HepG2 (cell line): ENCODE measurements around the gene NKPD1. TPM values are rescaled to one million over a fixed set of nuclear protein-coding genes. Genes with fewer than 3 reads are reported as not detected.
A peak's percentile ranks its signal among the peaks of the same experiment; 100 is the strongest.

Source experiments
- FOSL2 ChIP-seq: sonication (generic); formaldehyde crosslinking; IDR thresholded peaks from 2 replicates; pipeline ENCODE4 v1.4.0; 2020; ENCODE audit warnings: missing genetic modification reagents
- HNRNPLL ChIP-seq: fragments of 200-400 bp; formaldehyde crosslinking; IDR thresholded peaks from 2 replicates; pipeline ENCODE4 v1.6.1; 2017; ENCODE audit warnings: mild to moderate bottlenecking, low read depth, low read length; ENCODE audit not compliant: poor library complexity, severe bottlenecking
- NCOA1 ChIP-seq: sonication (generic); formaldehyde crosslinking; IDR thresholded peaks from 2 replicates; pipeline ENCODE4 v1.9.0; 2021; ENCODE audit warnings: missing genetic modification reagents
- SMARCE1 ChIP-seq: fragments of 450-650 bp; IDR thresholded peaks from 2 replicates; pipeline ENCODE4 v1.6.1; 2017; ENCODE audit warnings: borderline replicate concordance
- SOX5 ChIP-seq: IDR thresholded peaks from 2 replicates; pipeline ENCODE4 v1.6.1; 2016; ENCODE audit warnings: borderline replicate concordance
- ZNF670 ChIP-seq: sonication (generic); formaldehyde crosslinking; IDR thresholded peaks from 2 replicates; pipeline ENCODE4 v1.8.0; 2022; ENCODE audit warnings: mild to moderate bottlenecking, missing genetic modification reagents, borderline replicate concordance
- polyA plus RNA-seq, 8 experiments: library from polyadenylated mRNA; depleted of rRNA in 3 of 8; stranded (reverse) in 7 of 8; unstranded in 1 of 8; fragments of >200 nt; fragmentation: Illumina TruSeq in 4 of 8; extraction: Trizol in 4 of 8; gene quantifications; 2 replicates each; pipeline versions ENCODE4 v1.2.1 to v1.2.3, GENCODE V29; 2011 to 2016; ENCODE audit warnings: low read depth in 4 of 8, missing spikeins in 1 of 8, mixed read lengths in 1 of 8; ENCODE audit not compliant: insufficient read depth in 1 of 8
- total RNA-seq, 5 experiments: library from RNA; depleted of rRNA; stranded (reverse); fragments of >200 nt; fragmentation: Illumina TruSeq; extraction: Trizol; gene quantifications; 2 replicates each; pipeline ENCODE4 v1.2.3, GENCODE V29; 2016; ENCODE audit warnings: low read depth in 1 of 5
- TF ChIP-seq, protein P1 (sequence below): sonication (generic); formaldehyde crosslinking; IDR thresholded peaks from 2 replicates; pipeline ENCODE4 v1.9.0; 2021; ENCODE audit warnings: mild to moderate bottlenecking, missing genetic modification reagents
- TF ChIP-seq, protein P2 (sequence below): sonication (generic); formaldehyde crosslinking; IDR thresholded peaks from 2 replicates; pipeline ENCODE4 v1.4.0; 2020; ENCODE audit warnings: missing genetic modification reagents
- TF ChIP-seq, protein P3 (sequence below): IDR thresholded peaks from 2 replicates; pipeline ENCODE4 v1.6.1; 2016; ENCODE audit warnings: mild to moderate bottlenecking
- TF ChIP-seq, protein P4 (sequence below): sonication (generic); formaldehyde crosslinking; IDR thresholded peaks from 2 replicates; pipeline ENCODE4 v1.5.0; 2020; ENCODE audit warnings: mild to moderate bottlenecking, missing genetic modification reagents
- TF ChIP-seq, protein P5 (sequence below): sonication (generic); formaldehyde crosslinking; conservative IDR thresholded peaks from 2 replicates; pipeline ENCODE4 v1.4.0; 2020; ENCODE audit warnings: missing genetic modification reagents
- TF ChIP-seq, protein P6 (sequence below): sonication (generic); formaldehyde crosslinking; IDR thresholded peaks from 2 replicates; pipeline ENCODE4 v1.8.0; 2022; ENCODE audit warnings: missing genetic modification reagents, mild to moderate bottlenecking, borderline replicate concordance

Gene NKPD1
- total and polyA plus RNA-seq, 2 of the 13 experiments (the other 11 are each of a cell fraction or from before 2014, with no cell fraction given): 0.03 TPM; not detected in 1

DNA sequence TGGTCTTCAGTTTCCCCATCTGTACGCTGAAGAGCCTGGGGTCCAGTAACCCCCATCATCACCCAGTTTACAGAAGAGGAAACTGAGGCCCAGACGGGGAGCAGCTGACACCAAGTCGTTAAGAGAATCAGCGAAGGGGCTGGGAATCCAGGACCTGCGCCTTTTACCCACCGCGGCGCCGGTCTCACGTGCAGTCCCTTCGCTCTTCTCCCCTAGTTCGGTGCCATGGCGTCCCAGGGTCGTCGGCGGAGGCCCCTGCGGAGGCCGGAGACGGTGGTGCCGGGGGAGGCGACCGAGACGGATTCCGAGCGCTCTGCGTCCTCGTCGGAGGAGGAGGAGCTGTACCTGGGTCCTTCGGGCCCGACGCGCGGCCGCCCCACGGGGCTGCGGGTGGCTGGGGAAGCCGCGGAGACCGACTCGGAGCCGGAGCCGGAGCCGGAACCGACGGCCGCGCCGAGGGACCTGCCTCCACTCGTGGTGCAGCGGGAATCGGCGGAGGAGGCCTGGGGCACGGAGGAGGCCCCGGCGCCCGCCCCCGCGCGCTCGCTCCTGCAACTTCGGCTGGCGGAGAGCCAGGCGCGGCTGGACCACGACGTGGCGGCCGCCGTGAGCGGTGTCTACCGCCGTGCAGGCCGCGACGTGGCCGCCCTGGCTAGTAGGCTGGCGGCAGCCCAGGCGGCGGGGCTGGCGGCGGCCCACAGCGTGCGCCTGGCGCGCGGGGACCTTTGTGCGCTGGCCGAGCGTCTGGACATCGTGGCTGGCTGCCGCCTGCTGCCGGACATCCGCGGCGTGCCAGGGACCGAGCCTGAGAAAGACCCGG, 18.5 kb upstream of the NKPD1 start (continued):
- TF ChIP-seq, protein P1, sequence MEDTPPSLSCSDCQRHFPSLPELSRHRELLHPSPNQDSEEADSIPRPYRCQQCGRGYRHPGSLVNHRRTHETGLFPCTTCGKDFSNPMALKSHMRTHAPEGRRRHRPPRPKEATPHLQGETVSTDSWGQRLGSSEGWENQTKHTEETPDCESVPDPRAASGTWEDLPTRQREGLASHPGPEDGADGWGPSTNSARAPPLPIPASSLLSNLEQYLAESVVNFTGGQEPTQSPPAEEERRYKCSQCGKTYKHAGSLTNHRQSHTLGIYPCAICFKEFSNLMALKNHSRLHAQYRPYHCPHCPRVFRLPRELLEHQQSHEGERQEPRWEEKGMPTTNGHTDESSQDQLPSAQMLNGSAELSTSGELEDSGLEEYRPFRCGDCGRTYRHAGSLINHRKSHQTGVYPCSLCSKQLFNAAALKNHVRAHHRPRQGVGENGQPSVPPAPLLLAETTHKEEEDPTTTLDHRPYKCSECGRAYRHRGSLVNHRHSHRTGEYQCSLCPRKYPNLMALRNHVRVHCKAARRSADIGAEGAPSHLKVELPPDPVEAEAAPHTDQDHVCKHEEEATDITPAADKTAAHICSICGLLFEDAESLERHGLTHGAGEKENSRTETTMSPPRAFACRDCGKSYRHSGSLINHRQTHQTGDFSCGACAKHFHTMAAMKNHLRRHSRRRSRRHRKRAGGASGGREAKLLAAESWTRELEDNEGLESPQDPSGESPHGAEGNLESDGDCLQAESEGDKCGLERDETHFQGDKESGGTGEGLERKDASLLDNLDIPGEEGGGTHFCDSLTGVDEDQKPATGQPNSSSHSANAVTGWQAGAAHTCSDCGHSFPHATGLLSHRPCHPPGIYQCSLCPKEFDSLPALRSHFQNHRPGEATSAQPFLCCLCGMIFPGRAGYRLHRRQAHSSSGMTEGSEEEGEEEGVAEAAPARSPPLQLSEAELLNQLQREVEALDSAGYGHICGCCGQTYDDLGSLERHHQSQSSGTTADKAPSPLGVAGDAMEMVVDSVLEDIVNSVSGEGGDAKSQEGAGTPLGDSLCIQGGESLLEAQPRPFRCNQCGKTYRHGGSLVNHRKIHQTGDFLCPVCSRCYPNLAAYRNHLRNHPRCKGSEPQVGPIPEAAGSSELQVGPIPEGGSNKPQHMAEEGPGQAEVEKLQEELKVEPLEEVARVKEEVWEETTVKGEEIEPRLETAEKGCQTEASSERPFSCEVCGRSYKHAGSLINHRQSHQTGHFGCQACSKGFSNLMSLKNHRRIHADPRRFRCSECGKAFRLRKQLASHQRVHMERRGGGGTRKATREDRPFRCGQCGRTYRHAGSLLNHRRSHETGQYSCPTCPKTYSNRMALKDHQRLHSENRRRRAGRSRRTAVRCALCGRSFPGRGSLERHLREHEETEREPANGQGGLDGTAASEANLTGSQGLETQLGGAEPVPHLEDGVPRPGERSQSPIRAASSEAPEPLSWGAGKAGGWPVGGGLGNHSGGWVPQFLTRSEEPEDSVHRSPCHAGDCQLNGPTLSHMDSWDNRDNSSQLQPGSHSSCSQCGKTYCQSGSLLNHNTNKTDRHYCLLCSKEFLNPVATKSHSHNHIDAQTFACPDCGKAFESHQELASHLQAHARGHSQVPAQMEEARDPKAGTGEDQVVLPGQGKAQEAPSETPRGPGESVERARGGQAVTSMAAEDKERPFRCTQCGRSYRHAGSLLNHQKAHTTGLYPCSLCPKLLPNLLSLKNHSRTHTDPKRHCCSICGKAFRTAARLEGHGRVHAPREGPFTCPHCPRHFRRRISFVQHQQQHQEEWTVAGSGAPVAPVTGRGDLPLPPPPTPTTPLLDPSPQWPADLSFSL: no peak
- TF ChIP-seq SMARCE1 (no peak), SOX5 (CRISPR knock-in tag) (no peak), ZNF670 (CRISPR knock-in tag) (peak; percentile 62; the same call in 1 of the 2 replicates), HNRNPLL (peak; percentile 72), FOSL2 (CRISPR knock-in tag) (no peak), NCOA1 (CRISPR knock-in tag) (no peak)
- TF ChIP-seq, protein P2, sequence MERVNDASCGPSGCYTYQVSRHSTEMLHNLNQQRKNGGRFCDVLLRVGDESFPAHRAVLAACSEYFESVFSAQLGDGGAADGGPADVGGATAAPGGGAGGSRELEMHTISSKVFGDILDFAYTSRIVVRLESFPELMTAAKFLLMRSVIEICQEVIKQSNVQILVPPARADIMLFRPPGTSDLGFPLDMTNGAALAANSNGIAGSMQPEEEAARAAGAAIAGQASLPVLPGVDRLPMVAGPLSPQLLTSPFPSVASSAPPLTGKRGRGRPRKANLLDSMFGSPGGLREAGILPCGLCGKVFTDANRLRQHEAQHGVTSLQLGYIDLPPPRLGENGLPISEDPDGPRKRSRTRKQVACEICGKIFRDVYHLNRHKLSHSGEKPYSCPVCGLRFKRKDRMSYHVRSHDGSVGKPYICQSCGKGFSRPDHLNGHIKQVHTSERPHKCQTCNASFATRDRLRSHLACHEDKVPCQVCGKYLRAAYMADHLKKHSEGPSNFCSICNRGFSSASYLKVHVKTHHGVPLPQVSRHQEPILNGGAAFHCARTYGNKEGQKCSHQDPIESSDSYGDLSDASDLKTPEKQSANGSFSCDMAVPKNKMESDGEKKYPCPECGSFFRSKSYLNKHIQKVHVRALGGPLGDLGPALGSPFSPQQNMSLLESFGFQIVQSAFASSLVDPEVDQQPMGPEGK: peak; percentile 28; the same call in 1 of the 2 replicates
- TF ChIP-seq, protein P3, sequence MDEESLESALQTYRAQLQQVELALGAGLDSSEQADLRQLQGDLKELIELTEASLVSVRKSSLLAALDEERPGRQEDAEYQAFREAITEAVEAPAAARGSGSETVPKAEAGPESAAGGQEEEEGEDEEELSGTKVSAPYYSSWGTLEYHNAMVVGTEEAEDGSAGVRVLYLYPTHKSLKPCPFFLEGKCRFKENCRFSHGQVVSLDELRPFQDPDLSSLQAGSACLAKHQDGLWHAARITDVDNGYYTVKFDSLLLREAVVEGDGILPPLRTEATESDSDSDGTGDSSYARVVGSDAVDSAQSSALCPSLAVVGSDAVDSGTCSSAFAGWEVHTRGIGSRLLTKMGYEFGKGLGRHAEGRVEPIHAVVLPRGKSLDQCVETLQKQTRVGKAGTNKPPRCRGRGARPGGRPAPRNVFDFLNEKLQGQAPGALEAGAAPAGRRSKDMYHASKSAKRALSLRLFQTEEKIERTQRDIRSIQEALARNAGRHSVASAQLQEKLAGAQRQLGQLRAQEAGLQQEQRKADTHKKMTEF (CRISPR knock-in tag): no peak
- TF ChIP-seq, protein P4, sequence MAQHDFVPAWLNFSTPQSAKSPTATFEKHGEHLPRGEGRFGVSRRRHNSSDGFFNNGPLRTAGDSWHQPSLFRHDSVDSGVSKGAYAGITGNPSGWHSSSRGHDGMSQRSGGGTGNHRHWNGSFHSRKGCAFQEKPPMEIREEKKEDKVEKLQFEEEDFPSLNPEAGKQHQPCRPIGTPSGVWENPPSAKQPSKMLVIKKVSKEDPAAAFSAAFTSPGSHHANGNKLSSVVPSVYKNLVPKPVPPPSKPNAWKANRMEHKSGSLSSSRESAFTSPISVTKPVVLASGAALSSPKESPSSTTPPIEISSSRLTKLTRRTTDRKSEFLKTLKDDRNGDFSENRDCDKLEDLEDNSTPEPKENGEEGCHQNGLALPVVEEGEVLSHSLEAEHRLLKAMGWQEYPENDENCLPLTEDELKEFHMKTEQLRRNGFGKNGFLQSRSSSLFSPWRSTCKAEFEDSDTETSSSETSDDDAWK (CRISPR knock-in tag): no peak
- TF ChIP-seq, protein P5, sequence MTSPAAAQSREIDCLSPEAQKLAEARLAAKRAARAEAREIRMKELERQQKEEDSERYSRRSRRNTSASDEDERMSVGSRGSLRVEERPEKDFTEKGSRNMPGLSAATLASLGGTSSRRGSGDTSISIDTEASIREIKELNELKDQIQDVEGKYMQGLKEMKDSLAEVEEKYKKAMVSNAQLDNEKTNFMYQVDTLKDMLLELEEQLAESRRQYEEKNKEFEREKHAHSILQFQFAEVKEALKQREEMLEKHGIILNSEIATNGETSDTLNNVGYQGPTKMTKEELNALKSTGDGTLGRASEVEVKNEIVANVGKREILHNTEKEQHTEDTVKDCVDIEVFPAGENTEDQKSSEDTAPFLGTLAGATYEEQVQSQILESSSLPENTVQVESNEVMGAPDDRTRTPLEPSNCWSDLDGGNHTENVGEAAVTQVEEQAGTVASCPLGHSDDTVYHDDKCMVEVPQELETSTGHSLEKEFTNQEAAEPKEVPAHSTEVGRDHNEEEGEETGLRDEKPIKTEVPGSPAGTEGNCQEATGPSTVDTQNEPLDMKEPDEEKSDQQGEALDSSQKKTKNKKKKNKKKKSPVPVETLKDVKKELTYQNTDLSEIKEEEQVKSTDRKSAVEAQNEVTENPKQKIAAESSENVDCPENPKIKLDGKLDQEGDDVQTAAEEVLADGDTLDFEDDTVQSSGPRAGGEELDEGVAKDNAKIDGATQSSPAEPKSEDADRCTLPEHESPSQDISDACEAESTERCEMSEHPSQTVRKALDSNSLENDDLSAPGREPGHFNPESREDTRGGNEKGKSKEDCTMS: no peak
- TF ChIP-seq, protein P6, sequence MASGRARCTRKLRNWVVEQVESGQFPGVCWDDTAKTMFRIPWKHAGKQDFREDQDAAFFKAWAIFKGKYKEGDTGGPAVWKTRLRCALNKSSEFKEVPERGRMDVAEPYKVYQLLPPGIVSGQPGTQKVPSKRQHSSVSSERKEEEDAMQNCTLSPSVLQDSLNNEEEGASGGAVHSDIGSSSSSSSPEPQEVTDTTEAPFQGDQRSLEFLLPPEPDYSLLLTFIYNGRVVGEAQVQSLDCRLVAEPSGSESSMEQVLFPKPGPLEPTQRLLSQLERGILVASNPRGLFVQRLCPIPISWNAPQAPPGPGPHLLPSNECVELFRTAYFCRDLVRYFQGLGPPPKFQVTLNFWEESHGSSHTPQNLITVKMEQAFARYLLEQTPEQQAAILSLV: 0 out of 2 replicates have a peak, but pooled peaks have one; percentile 3
